Loucy (cell line): ENCODE measurements around the gene PRPF38A.

Experiments
- CTCF ChIP-seq: fragments of 200-600 bp; sonication (generic); conservative IDR thresholded peaks from 2 replicates; pipeline ENCODE4 v1.5.1; 2014; ENCODE audit warnings: mild to moderate bottlenecking, antibody characterized with exemption, low read length
- EZH2phosphoT487 ChIP-seq: fragments of 200-600 bp; IDR thresholded peaks from 2 replicates; pipeline ENCODE4 v1.6.1; 2018; ENCODE audit warnings: antibody characterized with exemption, mild to moderate bottlenecking, moderate library complexity, borderline replicate concordance

DNA sequence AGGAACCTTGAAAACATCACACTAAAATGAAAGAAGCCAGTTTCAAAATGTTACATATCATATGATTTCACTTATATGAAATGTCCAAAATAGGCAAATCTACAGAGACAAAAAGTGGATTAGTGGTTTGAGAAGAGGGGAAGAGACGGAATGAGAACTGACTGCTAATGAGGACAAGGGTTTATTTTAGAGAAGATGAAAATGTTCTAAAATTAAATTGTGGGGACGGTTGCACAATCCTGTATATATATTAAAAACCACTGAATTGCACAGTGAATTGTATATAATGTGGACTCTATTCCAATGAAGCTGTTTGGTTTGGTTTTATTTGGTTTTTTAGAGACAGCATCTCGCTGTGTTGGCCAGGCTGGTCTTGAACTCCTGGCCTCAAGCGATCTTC lies 35.6 kb downstream of the PRPF38A start:
- no peak for TF ChIP-seq CTCF
- no peak for TF ChIP-seq EZH2phosphoT487
